DMS 273 (cell line): ENCODE data around the gene RBP2.

Experiments
- DNase-seq: peaks from one replicate; lab custom pipeline; 2025; ENCODE audit not compliant: unreplicated experiment; lab: John Stamatoyannopoulos, UW

Gene RBP2

GRCh38 chr3:139476348-139476747 is at the start of gene RBP2:
RBP2 (minus strand) TSS chr3:139476516; CDS start chr3:139476459, 57 bp downstream.
- no peak for DNase-seq

- no peak for DNase-seq
These were observed 48.7 kb upstream of the RBP2 start for GRCh38 chr3:139524841-139525636.

GRCh38 chr3:139523718-139524117 is 47.4 kb upstream of the RBP2 start:
- DNase-seq, result no peak

- no peak for DNase-seq
These were observed 46.9 kb upstream of the RBP2 start for GRCh38 chr3:139523166-139523565.

- DNase-seq, result peak; percentile 64
These were observed 46.1 kb upstream of the RBP2 start for GRCh38 chr3:139522421-139522820.

GRCh38 chr3:139521816-139522215 is 45.5 kb upstream of the RBP2 start:
- DNase-seq, result peak; percentile 98

- no peak for DNase-seq
These were observed 44.8 kb upstream of the RBP2 start for GRCh38 chr3:139521144-139521543.

GRCh38 chr3:139519998-139520737 is 43.9 kb upstream of the RBP2 start:
- DNase-seq, result peak; percentile 82

- DNase-seq, result no peak
These were observed 42.9 kb upstream of the RBP2 start for GRCh38 chr3:139518926-139519842.

GRCh38 chr3:139518306-139518705 is 42.0 kb upstream of the RBP2 start:
- no peak for DNase-seq

- no peak for DNase-seq
These were observed 41.2 kb upstream of the RBP2 start for GRCh38 chr3:139517321-139518065.

- DNase-seq, result no peak
These were observed 38.4 kb upstream of the RBP2 start for GRCh38 chr3:139514741-139515140.

- peak; percentile 91 for DNase-seq
These were observed 33.3 kb upstream of the RBP2 start for GRCh38 chr3:139509631-139510030.

- peak; percentile 28 for DNase-seq
These were observed 30.4 kb upstream of the RBP2 start for GRCh38 chr3:139506766-139507165.

GRCh38 chr3:139505829-139506386 is 29.6 kb upstream of the RBP2 start:
- DNase-seq, result no peak

GRCh38 chr3:139499536-139499935 is 23.2 kb upstream of the RBP2 start:
- no peak for DNase-seq

GRCh38 chr3:139493826-139494385 is 17.6 kb upstream of the RBP2 start:
- DNase-seq, result no peak

GRCh38 chr3:139491966-139492365 is 15.7 kb upstream of the RBP2 start:
- peak; percentile 81 for DNase-seq

GRCh38 chr3:139491027-139491700 is 14.8 kb upstream of the RBP2 start:
- peak; percentile 23 for DNase-seq
